H9 (cell line): ENCODE data around the gene PCNX3. TPM values are rescaled to one million over a fixed set of nuclear protein-coding genes. Genes with fewer than 3 reads are reported as not detected.

ENCODE experiments used
- DNase-seq: peaks from one replicate; pipeline ENCODE4 v3.0.0-alpha.2; 2017
- H2AFZ ChIP-seq: one replicate; pipeline ENCODE4 v1.6.1; 2013; ENCODE audit warnings: mild to moderate bottlenecking, low read length, control low read depth, moderate library complexity
- H2AK5ac ChIP-seq: 2 replicates; pipeline ENCODE4 v1.6.1; 2013; ENCODE audit warnings: low read length, control low read depth, mixed read lengths; ENCODE audit not compliant: insufficient read length
- H2BK120ac ChIP-seq: one replicate; pipeline ENCODE4 v1.6.1; 2013; ENCODE audit warnings: low read depth, mild to moderate bottlenecking, low read length, control low read depth, inconsistent platforms; ENCODE audit not compliant: poor library complexity, severe bottlenecking
- H2BK12ac ChIP-seq: 2 replicates; pipeline ENCODE4 v1.6.1; 2013; ENCODE audit warnings: low read length, control low read depth, mixed read lengths, low read depth; ENCODE audit not compliant: insufficient read length
- H2BK15ac ChIP-seq: 2 replicates; pipeline ENCODE4 v1.6.1; 2013; ENCODE audit warnings: low read depth, low read length, control low read depth
- H2BK20ac ChIP-seq: one replicate; pipeline ENCODE4 v1.6.1; 2013; ENCODE audit warnings: low read depth, mild to moderate bottlenecking, low read length, control low read depth, inconsistent platforms; ENCODE audit not compliant: poor library complexity, severe bottlenecking
- H2BK5ac ChIP-seq: 2 replicates; pipeline ENCODE4 v1.6.1; 2013; ENCODE audit warnings: low read length, control low read depth, mixed read lengths; ENCODE audit not compliant: insufficient read length
- H3K14ac ChIP-seq: 2 replicates; pipeline ENCODE4 v1.6.1; 2013; ENCODE audit warnings: low read length, control low read depth; ENCODE audit not compliant: insufficient read depth
- H3K18ac ChIP-seq: 2 replicates; pipeline ENCODE4 v1.6.1; 2013; ENCODE audit warnings: low read depth, mild to moderate bottlenecking, mixed read lengths, low read length, control low read depth; ENCODE audit not compliant: insufficient read length
- H3K23ac ChIP-seq: 2 replicates; pipeline ENCODE4 v1.6.1; 2013; ENCODE audit warnings: low read length, control low read depth, mixed read lengths, low read depth; ENCODE audit not compliant: insufficient read length
- H3K23me2 ChIP-seq: 2 replicates; pipeline ENCODE4 v1.6.1; 2013; ENCODE audit warnings: low read depth, mild to moderate bottlenecking, mixed read lengths, low read length, control low read depth; ENCODE audit not compliant: insufficient read length, poor library complexity, severe bottlenecking
- H3K27ac ChIP-seq: 2 replicates; pipeline ENCODE4 v1.5.1; 2013; ENCODE audit warnings: low read length, control low read depth, mixed read lengths, low read depth; ENCODE audit not compliant: insufficient read length
- H3K27me3 ChIP-seq: 2 replicates; pipeline ENCODE4 v1.6.1; 2013; ENCODE audit warnings: low read length, control low read depth, inconsistent platforms; ENCODE audit not compliant: insufficient read depth
- H3K4ac ChIP-seq: 2 replicates; pipeline ENCODE4 v1.6.1; 2013; ENCODE audit warnings: low read depth, mild to moderate bottlenecking, control low read depth, inconsistent platforms, low read length, moderate library complexity
- H3K4me1 ChIP-seq: 2 replicates; pipeline ENCODE4 v1.6.1; 2013; ENCODE audit warnings: low read length, control low read depth, inconsistent platforms; ENCODE audit not compliant: insufficient read depth
- H3K4me2 ChIP-seq: 2 replicates; pipeline ENCODE4 v1.6.1; 2013; ENCODE audit warnings: low read length, control low read depth, mixed read lengths; ENCODE audit not compliant: insufficient read length, insufficient read depth
- H3K56ac ChIP-seq: 2 replicates; pipeline ENCODE4 v1.6.1; 2013; ENCODE audit warnings: low read depth, mild to moderate bottlenecking, mixed read lengths, low read length, control low read depth; ENCODE audit not compliant: insufficient read length
- H3K79me1 ChIP-seq: 2 replicates; pipeline ENCODE4 v1.6.1; 2013; ENCODE audit warnings: low read depth, mild to moderate bottlenecking, moderate library complexity, low read length, control low read depth, inconsistent platforms; ENCODE audit not compliant: insufficient read depth, poor library complexity, severe bottlenecking
- H3K79me2 ChIP-seq: 2 replicates; pipeline ENCODE4 v1.6.1; 2013; ENCODE audit warnings: low read length, control low read depth, inconsistent platforms; ENCODE audit not compliant: insufficient read depth
- H3K9ac ChIP-seq: 2 replicates; pipeline ENCODE4 v1.6.1; 2013; ENCODE audit warnings: low read length, control low read depth, mixed read lengths; ENCODE audit not compliant: insufficient read length; ENCODE audit errors: extremely low read depth
- H3K9me3 ChIP-seq: one replicate; pipeline ENCODE4 v1.6.1; 2013; ENCODE audit warnings: low read depth, low read length, inconsistent platforms; ENCODE audit not compliant: control insufficient read depth
- H3T11ph ChIP-seq: one replicate; pipeline ENCODE4 v1.6.1; 2013; ENCODE audit warnings: mild to moderate bottlenecking, low read length, control low read depth, inconsistent platforms
- H4K20me1 ChIP-seq: one replicate; pipeline ENCODE4 v1.6.1; 2013; ENCODE audit not compliant: control insufficient read depth, insufficient read length, insufficient read depth
- H4K5ac ChIP-seq: 2 replicates; pipeline ENCODE4 v1.6.1; 2013; ENCODE audit warnings: low read depth, mild to moderate bottlenecking, mixed read lengths, low read length, control low read depth; ENCODE audit not compliant: insufficient read length
- H4K8ac ChIP-seq: replicated peaks from 2 replicates; pipeline ENCODE4 v1.6.1; 2013; ENCODE audit warnings: low read length, control low read depth, mixed read lengths, low read depth; ENCODE audit not compliant: insufficient read length
- H4K91ac ChIP-seq: 2 replicates; pipeline ENCODE4 v1.6.1; 2013; ENCODE audit warnings: low read depth, mild to moderate bottlenecking, moderate library complexity, mixed read lengths, low read length, control low read depth; ENCODE audit not compliant: insufficient read length
- H3K27ac Mint-ChIP-seq, 3 experiments: 2 replicates in 2 of 3; 3 replicates in 1 of 3; pipeline ENCODE4 v1.8.0; 2020 to 2021; ENCODE audit warnings: mixed read lengths in 3 of 3, mild to moderate bottlenecking in 1 of 3, moderate library complexity in 1 of 3
- H3K27me3 Mint-ChIP-seq: 2 replicates; pipeline ENCODE4 v1.8.0; 2021; ENCODE audit warnings: low read depth, mild to moderate bottlenecking, moderate library complexity, mixed read lengths
- H3K36me3 Mint-ChIP-seq, 3 experiments: 2 replicates in 2 of 3; 3 replicates in 1 of 3; pipeline ENCODE4 v1.8.0; 2020 to 2021; ENCODE audit warnings: low read depth in 3 of 3, mixed read lengths in 3 of 3; ENCODE audit not compliant: insufficient read depth in 1 of 3
- H3K4me1 Mint-ChIP-seq, 2 experiments: 2 replicates each; pipeline ENCODE4 v1.8.0; 2020; ENCODE audit warnings: mixed read lengths in 2 of 2
- H3K4me3 Mint-ChIP-seq, 2 experiments: 2 replicates in 1 of 2; 3 replicates in 1 of 2; pipeline ENCODE4 v1.8.0; 2020 to 2021; ENCODE audit warnings: mild to moderate bottlenecking in 2 of 2, mixed read lengths in 2 of 2, moderate library complexity in 1 of 2
- H3K9me3 Mint-ChIP-seq, 2 experiments: 2 replicates in 1 of 2; 3 replicates in 1 of 2; pipeline ENCODE4 v1.8.0; 2020; ENCODE audit warnings: mild to moderate bottlenecking in 2 of 2, mixed read lengths in 2 of 2, moderate library complexity in 1 of 2
- WGBS: extraction: QIAGEN DNeasy Blood & Tissue Kit; methylation state at CpG from one replicate; pipeline ENCODE4 v1.1.7; 2013; ENCODE audit warnings: missing lambda C conversion rate, low lambda C conversion rate, mixed read lengths; ENCODE audit not compliant: insufficient read length; ENCODE audit errors: extremely low coverage; 5-methylcytosine and 5-hydroxymethylcytosine counted together
- total RNA-seq: library from RNA; stranded (reverse); gene quantifications from 2 replicates; pipeline ENCODE4 v1.2.1, GENCODE V29; 2021
- TF ChIP-seq, protein P1 (sequence below): fragments of 200-600 bp; sonication (generic); conservative IDR thresholded peaks from 3 replicates; pipeline ENCODE4 v1.8.0; 2021; ENCODE audit warnings: antibody characterized with exemption, mild to moderate bottlenecking

The PCNX3 gene
- total RNA-seq, 1 experiment from 2014 or later: 50.5 TPM

GRCh38 chr11:65588199-65589054, 27.1 kb upstream of the PCNX3 start:
- Histone ChIP-seq H3K79me2 (no peaks in the 10 kb centered on the region), H4K91ac (no peak overlapping the region), H3K56ac (no peak overlapping the region), H3K27me3 (no peaks in the 10 kb centered on the region; the same call in 1 of the 2 replicates), H2BK5ac (no peak overlapping the region), H4K5ac (no peak overlapping the region), H2BK15ac (0 out of 2 replicates have a peak overlapping the region, but pooled peaks have one; percentile 2), H2BK12ac (no peak overlapping the region), H3K9ac (no peak overlapping the region), H3K18ac (no peak overlapping the region), H3K79me1 (no peaks in the 10 kb centered on the region), H4K8ac (no peak overlapping the region), H3K14ac (no peak overlapping the region), H2BK20ac (no peak overlapping the region), H3K4me2 (no peak overlapping the region), H3K4me1 (no peaks in the 10 kb centered on the region), H3K23me2 (no peaks in the 10 kb centered on the region), H3K27ac (no peak overlapping the region), H3T11ph (no peak overlapping the region), H3K4ac (no peak overlapping the region), H2AK5ac (no peak overlapping the region), H2AFZ (no peak overlapping the region), H2BK120ac (no peak overlapping the region), H3K9me3 (no peaks in the 10 kb centered on the region), H4K20me1 (no peaks in the 10 kb centered on the region), H3K23ac (no peak overlapping the region)
- H3K27me3 Mint-ChIP-seq: peaks cover 27% of the 10 kb centered on the region
- H3K9me3 Mint-ChIP-seq: no peaks in the 10 kb centered on the region
- peak; percentile 84 for DNase-seq
- peaks cover 0 to 4% (median 3%) of the 10 kb centered on the region in 3 experiments; a peak in 3 of 7 replicates for H3K36me3 Mint-ChIP-seq
- no CpG with 5 or more reads among the region's 13 CpGs for WGBS
- H3K27ac Mint-ChIP-seq: no peak overlapping the region
- peaks cover 8 to 40% of the 10 kb centered on the region in 2 experiments for H3K4me1 Mint-ChIP-seq
- no peak overlapping the region for H3K4me3 Mint-ChIP-seq
- TF ChIP-seq, protein P1, sequence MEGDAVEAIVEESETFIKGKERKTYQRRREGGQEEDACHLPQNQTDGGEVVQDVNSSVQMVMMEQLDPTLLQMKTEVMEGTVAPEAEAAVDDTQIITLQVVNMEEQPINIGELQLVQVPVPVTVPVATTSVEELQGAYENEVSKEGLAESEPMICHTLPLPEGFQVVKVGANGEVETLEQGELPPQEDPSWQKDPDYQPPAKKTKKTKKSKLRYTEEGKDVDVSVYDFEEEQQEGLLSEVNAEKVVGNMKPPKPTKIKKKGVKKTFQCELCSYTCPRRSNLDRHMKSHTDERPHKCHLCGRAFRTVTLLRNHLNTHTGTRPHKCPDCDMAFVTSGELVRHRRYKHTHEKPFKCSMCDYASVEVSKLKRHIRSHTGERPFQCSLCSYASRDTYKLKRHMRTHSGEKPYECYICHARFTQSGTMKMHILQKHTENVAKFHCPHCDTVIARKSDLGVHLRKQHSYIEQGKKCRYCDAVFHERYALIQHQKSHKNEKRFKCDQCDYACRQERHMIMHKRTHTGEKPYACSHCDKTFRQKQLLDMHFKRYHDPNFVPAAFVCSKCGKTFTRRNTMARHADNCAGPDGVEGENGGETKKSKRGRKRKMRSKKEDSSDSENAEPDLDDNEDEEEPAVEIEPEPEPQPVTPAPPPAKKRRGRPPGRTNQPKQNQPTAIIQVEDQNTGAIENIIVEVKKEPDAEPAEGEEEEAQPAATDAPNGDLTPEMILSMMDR: peak; percentile 71
